HEK293 (cell line): ENCODE results near the gene CAT.
A peak's percentile ranks its signal among the peaks of the same experiment; 100 is the strongest.

Source experiments
- CTCF ChIA-PET: fragments of 350-600 bp; formaldehyde crosslinking; extraction: SDS; loops from one replicate; lab custom pipeline; 2021; ENCODE audit warnings: antibody characterized with exemption; lab: Yijun Ruan, JAX
- POLR2A ChIA-PET: fragments of 300-600 bp; formaldehyde crosslinking; extraction: SDS; loops from one replicate; lab custom pipeline; 2020; ENCODE audit warnings: antibody characterized with exemption, inconsistent platforms; lab: Yijun Ruan, JAX
- H3K27ac ChIP-seq: fragments of 200-500 bp; sonication (Bioruptor generic); 2 replicates; pipeline ENCODE4 v1.5.1; 2014; ENCODE audit warnings: low read depth, low read length, control low read depth, inconsistent platforms; ENCODE audit errors: extremely low read depth
- H3K36me3 ChIP-seq, 2 experiments: fragments of 200-500 bp in 1 of 2; sonication (Bioruptor generic) in 1 of 2; 1 replicate in 1 of 2; 2 replicates in 1 of 2; pipeline ENCODE4 v1.5.1; 2014 to 2017; ENCODE audit warnings: inconsistent platforms in 2 of 2, low read length in 2 of 2; ENCODE audit not compliant: control insufficient read depth in 2 of 2, insufficient read depth in 1 of 2
- H3K4me1 ChIP-seq: fragments of 200-500 bp; sonication (Bioruptor generic); 2 replicates; pipeline ENCODE4 v1.5.1; 2014; ENCODE audit warnings: mild to moderate bottlenecking, low read length, inconsistent platforms; ENCODE audit not compliant: control insufficient read depth, insufficient read depth
- H3K4me3 ChIP-seq: 2 replicates; pipeline ENCODE4 v1.5.1; 2011; ENCODE audit warnings: low read depth, mild to moderate bottlenecking, control low read depth, low read length, moderate library complexity
- H3K9me3 ChIP-seq: fragments of 200-500 bp; sonication (Bioruptor generic); 2 replicates; pipeline ENCODE4 v1.5.1; 2014; ENCODE audit warnings: low read depth, low read length, inconsistent platforms; ENCODE audit not compliant: control insufficient read depth, insufficient read depth
- SETDB1 ChIP-seq: IDR thresholded peaks from one replicate; pipeline ENCODE4 v1.6.1; 2017; ENCODE audit warnings: mild to moderate bottlenecking, low read length, moderate library complexity, mixed read lengths; ENCODE audit not compliant: insufficient read length
- SP3 ChIP-seq: fragments of 450-650 bp; formaldehyde crosslinking; IDR thresholded peaks from 2 replicates; pipeline ENCODE4 v1.5.1; 2016; ENCODE audit warnings: missing biosample characterization, missing genetic modification characterization
- ZBTB7A ChIP-seq: fragments of 450-650 bp; formaldehyde crosslinking; IDR thresholded peaks from 2 replicates; pipeline ENCODE4 v1.5.1; 2016; ENCODE audit warnings: low read depth, missing biosample characterization, missing genetic modification characterization
- ZNF214 ChIP-seq: fragments of 450-650 bp; formaldehyde crosslinking; IDR thresholded peaks from 2 replicates; pipeline ENCODE4 v1.5.1; 2017; ENCODE audit warnings: missing biosample characterization, mild to moderate bottlenecking, missing genetic modification characterization, borderline replicate concordance
- ZNF221 ChIP-seq: fragments of 450-650 bp; formaldehyde crosslinking; IDR thresholded peaks from 2 replicates; pipeline ENCODE4 v1.5.1; 2017; ENCODE audit warnings: missing biosample characterization, missing genetic modification characterization, borderline replicate concordance
- ZNF324 ChIP-seq: fragments of 450-650 bp; formaldehyde crosslinking; IDR thresholded peaks from 2 replicates; pipeline ENCODE4 v1.5.1; 2016; ENCODE audit warnings: missing biosample characterization, missing genetic modification characterization
- ZNF529 ChIP-seq: fragments of 450-650 bp; formaldehyde crosslinking; IDR thresholded peaks from 2 replicates; pipeline ENCODE4 v1.5.1; 2017; ENCODE audit warnings: missing genetic modification characterization, missing biosample characterization; ENCODE audit not compliant: insufficient replicate concordance
- ZNF558 ChIP-seq: fragments of 450-650 bp; formaldehyde crosslinking; IDR thresholded peaks from 2 replicates; pipeline ENCODE4 v1.5.1; 2016; ENCODE audit warnings: missing biosample characterization, missing genetic modification characterization
- ZNF560 ChIP-seq: fragments of 450-650 bp; formaldehyde crosslinking; IDR thresholded peaks from 2 replicates; pipeline ENCODE4 v1.5.1; 2017; ENCODE audit warnings: missing biosample characterization, missing genetic modification characterization, borderline replicate concordance
- ZNF596 ChIP-seq: fragments of 450-650 bp; IDR thresholded peaks from 2 replicates; pipeline ENCODE4 v1.5.0; 2018; ENCODE audit warnings: missing biosample characterization, mild to moderate bottlenecking, missing genetic modification characterization, moderate library complexity
- ZNF600 ChIP-seq: fragments of 450-650 bp; formaldehyde crosslinking; IDR thresholded peaks from 2 replicates; pipeline ENCODE4 v1.5.1; 2016; ENCODE audit warnings: missing biosample characterization, missing genetic modification characterization
- ZNF626 ChIP-seq: fragments of 450-650 bp; sonication (Bioruptor Pico); formaldehyde crosslinking; IDR thresholded peaks from 2 replicates; pipeline ENCODE4 v1.5.1; 2018; ENCODE audit warnings: missing biosample characterization, missing genetic modification characterization, inconsistent platforms
- ZNF660 ChIP-seq: fragments of 450-650 bp; IDR thresholded peaks from 2 replicates; pipeline ENCODE4 v1.5.1; 2018; ENCODE audit warnings: missing biosample characterization, mild to moderate bottlenecking, missing genetic modification characterization
- ZNF76 ChIP-seq: fragments of 450-650 bp; formaldehyde crosslinking; IDR thresholded peaks from 2 replicates; pipeline ENCODE4; 2016; ENCODE audit warnings: low read depth, missing biosample characterization, missing genetic modification characterization, borderline replicate concordance
- ZNF768 ChIP-seq: fragments of 450-650 bp; formaldehyde crosslinking; IDR thresholded peaks from 2 replicates; pipeline ENCODE4 v1.5.1; 2018; ENCODE audit warnings: missing biosample characterization, mild to moderate bottlenecking, missing genetic modification characterization
- TF ChIP-seq, protein P1 (sequence below): fragments of 450-650 bp; formaldehyde crosslinking; IDR thresholded peaks from 2 replicates; pipeline ENCODE4 v1.5.1; 2016; ENCODE audit warnings: missing biosample characterization, missing genetic modification characterization
- TF ChIP-seq, protein P2 (sequence below): fragments of 450-650 bp; formaldehyde crosslinking; IDR thresholded peaks from 2 replicates; pipeline ENCODE4 v1.5.1; 2016; ENCODE audit warnings: missing biosample characterization, missing genetic modification characterization
- TF ChIP-seq, protein P3 (sequence below): sonication (generic); formaldehyde crosslinking; IDR thresholded peaks from 2 replicates; pipeline ENCODE4 v1.8.1; 2022; ENCODE audit warnings: mild to moderate bottlenecking, moderate library complexity, missing genetic modification reagents
- TF ChIP-seq, protein P4 (sequence below): fragments of 450-650 bp; formaldehyde crosslinking; IDR thresholded peaks from 2 replicates; pipeline ENCODE4 v1.5.1; 2016; ENCODE audit warnings: missing biosample characterization, missing genetic modification characterization

The CAT gene

DNA sequence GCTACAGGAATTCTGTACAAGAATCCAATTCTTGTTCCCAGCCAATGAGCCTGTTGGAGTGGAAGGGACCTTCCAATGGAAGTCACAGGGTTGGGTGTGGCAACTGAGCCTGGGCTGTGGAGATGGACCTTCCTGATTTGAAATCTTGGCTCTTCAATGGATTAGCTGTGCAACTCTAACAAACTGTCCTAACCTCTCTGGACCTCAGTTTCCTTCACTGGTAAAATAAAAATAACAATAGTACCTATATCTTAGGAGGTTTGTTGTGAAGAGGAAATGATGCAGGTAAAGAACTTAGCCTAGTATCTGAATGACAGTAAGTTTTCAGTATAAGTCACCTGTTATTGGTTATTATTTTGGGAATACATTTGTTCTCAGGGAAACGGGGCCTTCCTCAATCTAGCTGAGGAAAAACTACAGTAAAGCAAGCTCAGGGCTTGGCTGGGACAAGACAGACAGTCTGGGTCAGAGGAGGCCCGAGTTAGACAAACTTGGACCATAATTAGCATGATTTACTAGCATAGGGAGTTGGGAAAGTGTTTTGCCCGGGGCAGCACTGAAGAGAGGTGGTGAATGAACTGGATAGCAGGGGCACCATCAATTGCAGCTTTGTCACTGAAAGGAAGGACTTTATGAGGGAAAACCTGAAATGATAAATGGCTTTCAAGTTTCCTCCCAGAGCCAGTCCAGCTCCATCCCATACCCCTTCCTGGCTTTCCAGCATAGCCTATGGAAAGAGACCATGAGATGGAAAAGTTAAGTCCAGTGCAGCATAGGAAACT is 61.2 kb downstream of the CAT start:
- Histone ChIP-seq H3K36me3 (no peaks in the 10 kb centered on the region), H3K4me1 (no peaks in the 10 kb centered on the region), H3K27ac (no peak overlapping the region), H3K4me3 (no peak overlapping the region), H3K9me3 (no peaks in the 10 kb centered on the region)
- ChIA-PET POLR2A (no interaction called here), CTCF (interaction anchor here (0.5 to 4.0 kb wide), 6 partner anchors 7 to 826 kb away, joined by 3 to 14 read pairs (median 3); no protein-coding TSS in a partner anchor)
- TF ChIP-seq ZBTB7A (no peak), ZNF768 (0 out of 2 replicates have a peak, but pooled peaks have one; percentile 12)

DNA sequence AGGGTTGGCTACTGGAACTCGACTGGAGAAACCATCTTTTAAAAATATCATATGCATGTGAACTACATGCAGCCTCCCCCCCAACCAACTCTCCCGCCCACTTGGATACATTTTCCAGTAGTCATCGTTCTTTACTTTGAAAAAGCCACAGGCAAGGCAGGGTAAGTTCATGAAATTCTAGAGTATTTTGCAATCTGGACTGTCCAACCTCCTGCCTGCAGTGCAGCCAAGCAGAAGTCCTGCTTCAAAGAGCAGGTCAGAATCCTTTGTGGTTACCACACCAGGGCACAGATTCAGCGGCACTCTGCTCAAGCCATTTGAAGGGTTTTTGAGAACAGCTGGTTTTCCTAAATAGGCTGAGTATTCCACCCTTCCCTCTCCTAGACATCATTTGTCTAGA is 62.8 kb downstream of the CAT start:
- TF ChIP-seq ZNF558 (tag by site-specific recombination) (no peak), ZNF600 (no peak), ZNF76 (tag by site-specific recombination) (no peak), ZNF626 (tag by site-specific recombination) (no peak), ZNF560 (no peak), SETDB1 (no peak)
- TF ChIP-seq, protein P1, sequence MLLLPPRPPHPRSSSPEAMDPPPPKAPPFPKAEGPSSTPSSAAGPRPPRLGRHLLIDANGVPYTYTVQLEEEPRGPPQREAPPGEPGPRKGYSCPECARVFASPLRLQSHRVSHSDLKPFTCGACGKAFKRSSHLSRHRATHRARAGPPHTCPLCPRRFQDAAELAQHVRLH, result no peak
- TF ChIP-seq, protein P2, sequence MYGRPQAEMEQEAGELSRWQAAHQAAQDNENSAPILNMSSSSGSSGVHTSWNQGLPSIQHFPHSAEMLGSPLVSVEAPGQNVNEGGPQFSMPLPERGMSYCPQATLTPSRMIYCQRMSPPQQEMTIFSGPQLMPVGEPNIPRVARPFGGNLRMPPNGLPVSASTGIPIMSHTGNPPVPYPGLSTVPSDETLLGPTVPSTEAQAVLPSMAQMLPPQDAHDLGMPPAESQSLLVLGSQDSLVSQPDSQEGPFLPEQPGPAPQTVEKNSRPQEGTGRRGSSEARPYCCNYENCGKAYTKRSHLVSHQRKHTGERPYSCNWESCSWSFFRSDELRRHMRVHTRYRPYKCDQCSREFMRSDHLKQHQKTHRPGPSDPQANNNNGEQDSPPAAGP, result no peak
- TF ChIP-seq, protein P3, sequence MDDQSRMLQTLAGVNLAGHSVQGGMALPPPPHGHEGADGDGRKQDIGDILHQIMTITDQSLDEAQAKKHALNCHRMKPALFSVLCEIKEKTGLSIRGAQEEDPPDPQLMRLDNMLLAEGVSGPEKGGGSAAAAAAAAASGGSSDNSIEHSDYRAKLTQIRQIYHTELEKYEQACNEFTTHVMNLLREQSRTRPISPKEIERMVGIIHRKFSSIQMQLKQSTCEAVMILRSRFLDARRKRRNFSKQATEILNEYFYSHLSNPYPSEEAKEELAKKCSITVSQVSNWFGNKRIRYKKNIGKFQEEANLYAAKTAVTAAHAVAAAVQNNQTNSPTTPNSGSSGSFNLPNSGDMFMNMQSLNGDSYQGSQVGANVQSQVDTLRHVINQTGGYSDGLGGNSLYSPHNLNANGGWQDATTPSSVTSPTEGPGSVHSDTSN (CRISPR knock-in tag), result no peak
- TF ChIP-seq, protein P4, sequence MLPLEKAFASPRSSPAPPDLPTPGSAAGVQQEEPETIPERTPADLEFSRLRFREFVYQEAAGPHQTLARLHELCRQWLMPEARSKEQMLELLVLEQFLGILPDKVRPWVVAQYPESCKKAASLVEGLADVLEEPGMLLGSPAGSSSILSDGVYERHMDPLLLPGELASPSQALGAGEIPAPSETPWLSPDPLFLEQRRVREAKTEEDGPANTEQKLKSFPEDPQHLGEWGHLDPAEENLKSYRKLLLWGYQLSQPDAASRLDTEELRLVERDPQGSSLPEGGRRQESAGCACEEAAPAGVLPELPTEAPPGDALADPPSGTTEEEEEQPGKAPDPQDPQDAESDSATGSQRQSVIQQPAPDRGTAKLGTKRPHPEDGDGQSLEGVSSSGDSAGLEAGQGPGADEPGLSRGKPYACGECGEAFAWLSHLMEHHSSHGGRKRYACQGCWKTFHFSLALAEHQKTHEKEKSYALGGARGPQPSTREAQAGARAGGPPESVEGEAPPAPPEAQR (tag by site-specific recombination), result no peak
- no peaks in the 10 kb centered on the region for H3K36me3 ChIP-seq
- ChIA-PET POLR2A (no interaction called here), CTCF (interaction anchor here (1.1 to 4.0 kb wide), 2 partner anchors 9 to 135 kb away, joined by 3 to 14 read pairs; no protein-coding TSS in a partner anchor)
- H3K4me1 ChIP-seq, result no peaks in the 10 kb centered on the region
- H3K4me3 ChIP-seq, result no peak overlapping the region
- no peak overlapping the region for H3K27ac ChIP-seq
- H3K9me3 ChIP-seq, result no peaks in the 10 kb centered on the region

DNA sequence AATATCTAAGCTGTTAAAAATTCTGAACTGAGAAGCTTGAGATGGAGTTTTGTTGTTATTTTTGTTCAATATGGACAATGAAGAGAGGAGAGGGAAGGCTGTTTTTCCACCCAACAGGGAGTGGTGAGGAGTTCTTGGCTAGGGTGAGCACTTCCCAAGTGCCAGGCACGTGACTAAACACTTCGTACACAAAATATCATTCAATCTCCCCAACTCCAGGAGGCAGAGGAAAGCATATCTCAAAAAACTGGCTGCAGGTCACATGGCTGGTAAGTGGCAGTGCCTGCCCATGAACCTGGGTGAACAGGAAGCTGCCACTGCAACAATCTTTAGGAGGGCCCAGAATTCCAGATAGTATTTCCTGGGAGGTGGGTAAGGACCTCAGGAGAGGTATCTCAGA is 63.2 kb downstream of the CAT start:
- no peak for TF ChIP-seq ZNF660 (tag by site-specific recombination)
- TF ChIP-seq ZNF324 (tag by site-specific recombination), result no peak
- no peak for TF ChIP-seq ZNF221
- TF ChIP-seq SP3 (tag by site-specific recombination), result no peak
- TF ChIP-seq ZNF529 (tag by site-specific recombination), result no peak
- TF ChIP-seq ZNF214 (tag by site-specific recombination), result no peak
- no peak for TF ChIP-seq ZNF596 (tag by site-specific recombination)
- no peak overlapping the region for H3K27ac ChIP-seq
- CTCF ChIA-PET, result interaction anchor here (1.1 to 4.0 kb wide), 3 partner anchors 9 to 135 kb away, joined by 3 to 14 read pairs (median 3); no protein-coding TSS in a partner anchor
- POLR2A ChIA-PET, result no interaction called here
- H3K4me3 ChIP-seq, result no peak overlapping the region
- no peaks in the 10 kb centered on the region for H3K4me1 ChIP-seq
- no peaks in the 10 kb centered on the region for H3K9me3 ChIP-seq
- H3K36me3 ChIP-seq, result no peaks in the 10 kb centered on the region
